Stimulated activated memory B cell treated with anti-CD40 and anti-IgM and Interleukin-4, amounts not matched to agents 10 μg/mL and 1 μg/mL and 100 μg/mL, for 72 hours (primary cell): ENCODE data around the gene PAX5.

Experiments
- ATAC-seq: fragments of 150-1000 bp; cut with Tn5 transposase; 2 replicates; pipeline ENCODE4 v1.10.0; 2021
- H3K27ac Mint-ChIP-seq: one replicate; pipeline ENCODE4 v1.8.0; 2022; ENCODE audit warnings: mild to moderate bottlenecking, mixed read lengths
- H3K27me3 Mint-ChIP-seq: one replicate; pipeline ENCODE4 v1.8.0; 2022; ENCODE audit warnings: mixed read lengths
- H3K36me3 Mint-ChIP-seq: one replicate; pipeline ENCODE4 v1.8.0; 2022; ENCODE audit warnings: mixed read lengths
- H3K4me1 Mint-ChIP-seq: one replicate; pipeline ENCODE4 v1.8.0; 2022; ENCODE audit warnings: mixed read lengths
- H3K4me3 Mint-ChIP-seq: one replicate; pipeline ENCODE4 v1.8.0; 2022; ENCODE audit warnings: mild to moderate bottlenecking, moderate library complexity, mixed read lengths
- H3K9me3 Mint-ChIP-seq: one replicate; pipeline ENCODE4 v1.8.0; 2022; ENCODE audit warnings: mixed read lengths

PAX5 gene

GRCh38 chr9:36895744-36896260, 138.3 kb downstream of the PAX5 start:
- ATAC-seq = no peak
- peaks cover 49% of the 10 kb centered on the region for H3K4me1 Mint-ChIP-seq
- H3K27ac Mint-ChIP-seq = peak overlapping the region; percentile 58
- no peaks in the 10 kb centered on the region for H3K27me3 Mint-ChIP-seq
- peaks cover 78% of the 10 kb centered on the region for H3K36me3 Mint-ChIP-seq
- no peak overlapping the region for H3K4me3 Mint-ChIP-seq
- no peaks in the 10 kb centered on the region for H3K9me3 Mint-ChIP-seq

- no peaks in the 10 kb centered on the region for H3K9me3 Mint-ChIP-seq
- H3K4me3 Mint-ChIP-seq = no peak overlapping the region
- H3K36me3 Mint-ChIP-seq = peaks cover 75% of the 10 kb centered on the region
- H3K27ac Mint-ChIP-seq = peak overlapping the region; percentile 58
- no peak for ATAC-seq
- peaks cover 46% of the 10 kb centered on the region for H3K4me1 Mint-ChIP-seq
- H3K27me3 Mint-ChIP-seq = no peaks in the 10 kb centered on the region
Measured at GRCh38 chr9:36894695-36895310, 139.3 kb downstream of the PAX5 start.

- no peak for ATAC-seq
- Mint-ChIP-seq H3K4me3 (no peak overlapping the region), H3K27me3 (no peaks in the 10 kb centered on the region), H3K9me3 (no peaks in the 10 kb centered on the region), H3K4me1 (peaks cover 46% of the 10 kb centered on the region), H3K27ac (no peak overlapping the region), H3K36me3 (peaks cover 71% of the 10 kb centered on the region)
Measured at GRCh38 chr9:36893911-36894310, 140.2 kb downstream of the PAX5 start.

GRCh38 chr9:36893184-36893583, 140.9 kb downstream of the PAX5 start:
- Mint-ChIP-seq H3K36me3 (peaks cover 64% of the 10 kb centered on the region), H3K27ac (no peak overlapping the region), H3K9me3 (no peaks in the 10 kb centered on the region), H3K4me1 (peaks cover 49% of the 10 kb centered on the region), H3K27me3 (no peaks in the 10 kb centered on the region), H3K4me3 (no peak overlapping the region)
- ATAC-seq = no peak

- H3K4me1 Mint-ChIP-seq = peaks cover 54% of the 10 kb centered on the region
- H3K36me3 Mint-ChIP-seq = peaks cover 55% of the 10 kb centered on the region
- H3K27me3 Mint-ChIP-seq = no peaks in the 10 kb centered on the region
- peak overlapping the region; percentile 40 for H3K27ac Mint-ChIP-seq
- H3K4me3 Mint-ChIP-seq = no peak overlapping the region
- no peak for ATAC-seq
- H3K9me3 Mint-ChIP-seq = no peaks in the 10 kb centered on the region
Measured at GRCh38 chr9:36892279-36892678, 141.8 kb downstream of the PAX5 start.

- ATAC-seq = no peak
- H3K36me3 Mint-ChIP-seq = peaks cover 48% of the 10 kb centered on the region
- H3K27me3 Mint-ChIP-seq = no peaks in the 10 kb centered on the region
- no peaks in the 10 kb centered on the region for H3K9me3 Mint-ChIP-seq
- H3K4me1 Mint-ChIP-seq = peaks cover 55% of the 10 kb centered on the region
- no peak overlapping the region for H3K4me3 Mint-ChIP-seq
- peak overlapping the region; percentile 40 for H3K27ac Mint-ChIP-seq
Measured at GRCh38 chr9:36891341-36891811, 142.7 kb downstream of the PAX5 start.

DNA sequence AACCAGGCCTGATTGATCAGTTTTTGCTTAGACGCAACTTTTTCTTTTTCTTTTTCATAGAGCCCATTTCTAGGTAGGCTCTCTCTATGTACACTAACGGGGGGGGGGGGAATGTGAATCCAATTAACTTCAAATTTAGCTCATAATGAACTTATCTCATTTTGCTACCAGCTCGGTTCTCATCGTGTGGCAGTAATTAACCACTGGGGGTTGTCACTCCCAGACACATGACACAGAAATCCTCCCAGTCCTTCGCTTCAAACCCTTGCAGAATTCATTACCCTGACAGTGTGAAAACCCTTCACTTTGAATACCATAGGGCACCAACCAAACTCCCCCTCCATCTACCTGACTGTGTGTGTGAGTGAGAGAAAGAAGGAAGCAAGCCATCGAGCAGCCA, 144.2 kb downstream of the PAX5 start:
- Mint-ChIP-seq H3K27me3 (no peaks in the 10 kb centered on the region), H3K36me3 (peaks cover 51% of the 10 kb centered on the region), H3K4me1 (peaks cover 68% of the 10 kb centered on the region), H3K27ac (peak overlapping the region; percentile 58), H3K4me3 (no peak overlapping the region), H3K9me3 (no peaks in the 10 kb centered on the region)
- no peak for ATAC-seq

DNA sequence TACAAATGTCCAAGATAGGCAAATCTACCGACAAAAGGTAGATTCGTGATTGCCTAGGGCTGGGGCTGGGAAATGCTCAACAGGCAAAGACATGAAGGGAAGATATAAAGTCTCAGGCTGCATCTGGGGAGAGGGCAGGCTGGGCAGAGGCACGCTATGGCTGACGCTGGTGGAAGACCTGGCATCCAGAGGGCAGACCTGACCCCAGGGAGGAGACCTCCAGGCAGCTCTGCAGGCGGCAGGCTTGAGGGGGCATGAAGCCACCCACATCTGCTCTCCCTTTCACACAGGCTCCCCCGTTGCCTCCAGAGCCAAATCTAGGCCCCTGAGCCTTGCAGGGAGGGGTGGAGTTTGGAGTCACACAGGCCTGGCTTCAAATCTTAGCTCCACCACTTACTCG, 145.5 kb downstream of the PAX5 start:
- Mint-ChIP-seq H3K27ac (peak overlapping the region; percentile 58), H3K4me3 (no peak overlapping the region), H3K9me3 (no peaks in the 10 kb centered on the region), H3K4me1 (peaks cover 74% of the 10 kb centered on the region), H3K27me3 (no peaks in the 10 kb centered on the region), H3K36me3 (peaks cover 48% of the 10 kb centered on the region)
- ATAC-seq = no peak

DNA sequence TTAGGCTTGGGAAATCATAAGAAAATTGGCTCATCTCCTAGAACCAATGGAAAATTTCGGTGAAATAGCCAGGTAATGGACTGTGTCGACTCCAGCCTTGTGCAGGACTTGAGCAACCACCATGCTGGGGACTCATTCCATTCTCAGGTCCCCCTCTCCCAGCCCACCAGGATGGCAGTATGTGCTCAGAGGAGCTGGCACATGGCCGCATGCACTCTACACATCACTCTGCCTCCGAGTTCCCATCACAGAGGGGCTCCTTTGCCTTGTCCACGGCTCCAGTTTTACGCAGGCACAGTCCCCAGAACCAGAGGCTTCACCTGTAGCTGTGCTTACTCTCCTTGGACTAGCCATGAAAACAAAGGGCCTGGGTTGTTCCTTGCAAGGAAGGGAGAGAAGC, 149.3 kb downstream of the PAX5 start:
- H3K4me3 Mint-ChIP-seq = no peak overlapping the region
- H3K9me3 Mint-ChIP-seq = no peaks in the 10 kb centered on the region
- H3K27me3 Mint-ChIP-seq = no peaks in the 10 kb centered on the region
- ATAC-seq = no peak
- peaks cover 44% of the 10 kb centered on the region for H3K36me3 Mint-ChIP-seq
- H3K27ac Mint-ChIP-seq = peak overlapping the region; percentile 63
- peaks cover 82% of the 10 kb centered on the region for H3K4me1 Mint-ChIP-seq

- H3K27ac Mint-ChIP-seq = peak overlapping the region; percentile 38
- H3K4me3 Mint-ChIP-seq = no peak overlapping the region
Measured at GRCh38 chr9:36882594-36882993, 151.5 kb downstream of the PAX5 start.

GRCh38 chr9:36881743-36882441, 152.2 kb downstream of the PAX5 start:
- no peak for ATAC-seq
- no peaks in the 10 kb centered on the region for H3K9me3 Mint-ChIP-seq
- H3K27me3 Mint-ChIP-seq = no peaks in the 10 kb centered on the region
- peaks cover 61% of the 10 kb centered on the region for H3K36me3 Mint-ChIP-seq
- peaks cover 82% of the 10 kb centered on the region for H3K4me1 Mint-ChIP-seq
- peak overlapping the region; percentile 38 for H3K27ac Mint-ChIP-seq
- H3K4me3 Mint-ChIP-seq = no peak overlapping the region

More at GRCh38 chr9:36882594-36882993, 151.5 kb downstream of the PAX5 start:
- Mint-ChIP-seq H3K36me3 (peaks cover 59% of the 10 kb centered on the region), H3K4me1 (peaks cover 82% of the 10 kb centered on the region), H3K9me3 (no peaks in the 10 kb centered on the region), H3K27me3 (no peaks in the 10 kb centered on the region)
- ATAC-seq = no peak

DNA sequence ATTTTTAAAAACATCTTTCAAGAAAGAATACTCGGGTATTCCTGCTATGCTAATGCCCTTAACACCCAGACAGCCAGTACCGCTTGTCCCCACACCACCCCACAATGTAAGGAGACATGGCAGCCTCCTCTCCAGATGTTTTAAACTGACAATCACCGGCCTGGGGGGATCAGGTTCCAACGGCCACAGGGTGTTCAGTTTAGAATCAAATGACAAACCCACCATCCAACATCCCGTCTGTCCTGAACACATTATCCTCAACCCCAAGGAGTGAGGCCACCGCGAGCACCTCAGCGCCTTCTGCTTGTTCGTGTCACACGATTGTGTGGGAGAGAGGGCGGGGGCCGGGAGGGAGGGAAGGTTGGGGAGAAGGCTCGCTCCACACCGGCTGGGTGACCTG, 152.8 kb downstream of the PAX5 start:
- H3K27me3 Mint-ChIP-seq = no peaks in the 10 kb centered on the region
- peaks cover 61% of the 10 kb centered on the region for H3K36me3 Mint-ChIP-seq
- H3K4me1 Mint-ChIP-seq = peaks cover 82% of the 10 kb centered on the region
- ATAC-seq = no peak
- no peak overlapping the region for H3K27ac Mint-ChIP-seq
- no peak overlapping the region for H3K4me3 Mint-ChIP-seq
- no peaks in the 10 kb centered on the region for H3K9me3 Mint-ChIP-seq

DNA sequence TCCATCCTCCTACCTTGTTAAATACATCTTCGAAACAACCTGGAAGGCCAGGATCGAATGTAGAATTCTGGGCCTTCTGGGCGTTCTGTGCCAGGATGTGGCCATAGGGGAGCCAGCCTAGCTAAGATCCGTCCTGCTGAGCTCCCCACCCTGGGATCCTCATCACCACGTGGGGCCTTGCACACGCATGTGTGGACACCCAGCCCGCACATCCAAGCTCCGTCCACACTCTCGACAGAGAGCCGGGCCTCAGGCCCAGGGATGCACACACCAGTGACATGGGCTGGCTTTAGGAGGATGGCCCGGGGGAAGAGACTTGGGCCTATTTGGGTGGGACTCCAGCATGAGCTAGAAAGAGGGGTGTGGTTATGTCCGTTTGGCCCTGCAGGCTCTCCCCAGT, 154.0 kb downstream of the PAX5 start:
- no peaks in the 10 kb centered on the region for H3K9me3 Mint-ChIP-seq
- H3K4me3 Mint-ChIP-seq = no peak overlapping the region
- H3K36me3 Mint-ChIP-seq = peaks cover 67% of the 10 kb centered on the region
- H3K27ac Mint-ChIP-seq = peak overlapping the region; percentile 79
- no peaks in the 10 kb centered on the region for H3K27me3 Mint-ChIP-seq
- ATAC-seq = no peak
- peaks cover 85% of the 10 kb centered on the region for H3K4me1 Mint-ChIP-seq

GRCh38 chr9:36878986-36879982, 154.8 kb downstream of the PAX5 start:
- Mint-ChIP-seq H3K9me3 (no peaks in the 10 kb centered on the region), H3K27me3 (no peaks in the 10 kb centered on the region), H3K4me1 (peaks cover 87% of the 10 kb centered on the region), H3K36me3 (peaks cover 69% of the 10 kb centered on the region), H3K4me3 (peak overlapping the region; percentile 61), H3K27ac (peak overlapping the region; percentile 79)
- ATAC-seq = peak; percentile 91

DNA sequence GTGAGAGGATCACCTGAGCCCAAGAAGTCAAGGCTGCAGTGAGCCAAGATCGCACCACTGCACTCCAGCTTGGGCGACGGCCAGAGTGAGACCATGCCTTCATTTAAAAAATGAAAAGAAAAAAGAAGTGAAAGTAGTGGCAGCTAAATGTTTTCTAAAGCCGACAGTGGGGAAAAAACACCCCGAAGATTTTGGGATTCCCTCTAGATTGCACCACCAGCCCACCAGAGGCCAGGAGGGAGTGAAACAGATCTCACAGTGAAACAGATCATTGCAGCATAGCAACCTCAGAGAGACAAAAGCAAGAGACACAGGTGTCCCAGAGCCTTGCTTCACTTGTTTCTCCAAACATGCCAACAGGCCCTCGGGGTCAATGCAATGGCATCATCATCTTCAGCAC, 156.8 kb downstream of the PAX5 start:
- Mint-ChIP-seq H3K27ac (peak overlapping the region; percentile 79), H3K4me3 (peak overlapping the region; percentile 27), H3K27me3 (no peaks in the 10 kb centered on the region), H3K36me3 (peaks cover 65% of the 10 kb centered on the region), H3K9me3 (no peaks in the 10 kb centered on the region), H3K4me1 (peaks cover 89% of the 10 kb centered on the region)
- peak; percentile 58 for ATAC-seq
